Peyer's patch (tissue), 4 donors: ENCODE measurements around the gene COG5.

Experiments used
- CTCF ChIP-seq, 6 experiments: fragments of 450-650 bp in 4 of 6; fragments of 200-600 bp in 2 of 6; sonication (generic) in 1 of 6; IDR thresholded peaks; one replicate each; pipeline ENCODE4 v1.5.1; 2017 to 2019; ENCODE audit warnings: antibody characterized with exemption in 6 of 6, mild to moderate bottlenecking in 3 of 6, moderate library complexity in 1 of 6
- POLR2A ChIP-seq, 2 donors: fragments of 450-650 bp; IDR thresholded peaks; one replicate each; pipeline ENCODE4 v1.5.1; 2017; ENCODE audit warnings: antibody characterized with exemption in 2 of 2, mild to moderate bottlenecking in 2 of 2, moderate library complexity in 2 of 2

GRCh38 chr7:107344286-107344685 lies 219.4 kb downstream of the COG5 start:
- TF ChIP-seq CTCF (IDR thresholded peaks at IDR 0.05) = no peak
- TF ChIP-seq POLR2A (IDR thresholded peaks at IDR 0.05) = no peak
